GM12801 (cell line): ENCODE results near the gene HIVEP3.

Source experiments
- TF ChIP-seq, protein P1 (sequence below): IDR thresholded peaks from one replicate; pipeline ENCODE4 v1.5.1; 2011; ENCODE audit warnings: control low read depth; ENCODE audit not compliant: insufficient read length; ENCODE audit errors: extremely low read depth

The HIVEP3 gene

DNA sequence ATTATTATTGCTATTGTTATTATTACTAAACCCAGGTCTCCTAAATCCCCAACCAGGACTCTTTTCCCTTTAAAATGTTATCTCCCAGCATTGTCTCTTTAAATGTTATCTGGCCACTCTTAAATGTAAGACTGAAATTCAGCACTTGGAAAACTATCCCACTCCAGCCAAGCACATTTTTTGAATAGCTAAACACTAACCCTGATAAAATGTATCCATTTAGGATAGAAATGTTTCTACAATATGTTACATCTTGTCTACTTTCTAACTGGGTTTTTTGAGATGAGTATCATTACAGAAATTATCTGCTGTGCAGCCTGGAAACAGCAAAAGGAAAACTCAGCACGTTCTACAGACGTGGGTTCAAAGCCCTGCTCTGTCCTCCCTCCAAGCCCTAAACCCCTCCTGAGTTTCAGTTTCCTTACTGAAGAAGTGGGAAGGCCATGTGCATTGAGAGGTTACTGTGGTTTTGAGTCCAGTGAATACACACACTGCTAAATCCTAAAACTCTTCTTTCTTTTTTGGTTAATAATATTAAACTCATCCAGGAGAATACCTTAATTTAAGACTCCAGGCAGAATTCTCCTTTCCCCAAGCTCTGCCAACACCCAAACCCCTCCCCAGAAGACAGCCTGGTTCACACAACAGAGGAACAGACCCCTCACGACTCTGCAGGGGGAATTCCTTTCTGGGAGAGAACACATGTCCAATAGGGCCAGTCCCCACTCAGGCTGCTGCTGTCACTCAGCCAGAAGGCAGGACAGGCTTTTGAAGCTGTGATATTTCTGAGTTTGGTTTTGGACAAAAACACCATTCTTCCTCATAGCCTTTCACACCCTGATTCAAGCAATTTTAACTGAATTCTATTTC lies 41.9 kb downstream of the HIVEP3 start:
- TF ChIP-seq, protein P1, sequence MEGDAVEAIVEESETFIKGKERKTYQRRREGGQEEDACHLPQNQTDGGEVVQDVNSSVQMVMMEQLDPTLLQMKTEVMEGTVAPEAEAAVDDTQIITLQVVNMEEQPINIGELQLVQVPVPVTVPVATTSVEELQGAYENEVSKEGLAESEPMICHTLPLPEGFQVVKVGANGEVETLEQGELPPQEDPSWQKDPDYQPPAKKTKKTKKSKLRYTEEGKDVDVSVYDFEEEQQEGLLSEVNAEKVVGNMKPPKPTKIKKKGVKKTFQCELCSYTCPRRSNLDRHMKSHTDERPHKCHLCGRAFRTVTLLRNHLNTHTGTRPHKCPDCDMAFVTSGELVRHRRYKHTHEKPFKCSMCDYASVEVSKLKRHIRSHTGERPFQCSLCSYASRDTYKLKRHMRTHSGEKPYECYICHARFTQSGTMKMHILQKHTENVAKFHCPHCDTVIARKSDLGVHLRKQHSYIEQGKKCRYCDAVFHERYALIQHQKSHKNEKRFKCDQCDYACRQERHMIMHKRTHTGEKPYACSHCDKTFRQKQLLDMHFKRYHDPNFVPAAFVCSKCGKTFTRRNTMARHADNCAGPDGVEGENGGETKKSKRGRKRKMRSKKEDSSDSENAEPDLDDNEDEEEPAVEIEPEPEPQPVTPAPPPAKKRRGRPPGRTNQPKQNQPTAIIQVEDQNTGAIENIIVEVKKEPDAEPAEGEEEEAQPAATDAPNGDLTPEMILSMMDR = no peak

DNA sequence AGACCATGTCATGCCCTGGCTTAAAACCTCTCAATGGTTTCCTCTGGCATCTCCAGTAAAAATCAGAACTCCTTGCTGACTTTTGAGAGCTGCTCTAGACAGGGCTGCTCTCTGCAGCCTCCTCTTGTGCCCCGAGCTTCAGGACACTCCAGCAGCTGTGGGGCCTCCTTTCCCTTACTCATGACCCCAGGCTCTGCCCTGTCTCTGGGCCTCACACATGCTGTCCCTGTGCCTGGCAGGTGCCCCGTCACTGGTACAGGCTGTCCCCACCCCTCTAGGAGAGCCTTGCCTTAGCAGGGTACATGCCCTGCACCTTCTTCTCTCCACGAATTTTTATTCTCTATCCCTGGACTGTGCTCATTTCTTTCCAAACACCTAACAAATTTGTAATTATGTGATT lies 43.2 kb downstream of the HIVEP3 start:
- TF ChIP-seq, protein P1 = no peak

DNA sequence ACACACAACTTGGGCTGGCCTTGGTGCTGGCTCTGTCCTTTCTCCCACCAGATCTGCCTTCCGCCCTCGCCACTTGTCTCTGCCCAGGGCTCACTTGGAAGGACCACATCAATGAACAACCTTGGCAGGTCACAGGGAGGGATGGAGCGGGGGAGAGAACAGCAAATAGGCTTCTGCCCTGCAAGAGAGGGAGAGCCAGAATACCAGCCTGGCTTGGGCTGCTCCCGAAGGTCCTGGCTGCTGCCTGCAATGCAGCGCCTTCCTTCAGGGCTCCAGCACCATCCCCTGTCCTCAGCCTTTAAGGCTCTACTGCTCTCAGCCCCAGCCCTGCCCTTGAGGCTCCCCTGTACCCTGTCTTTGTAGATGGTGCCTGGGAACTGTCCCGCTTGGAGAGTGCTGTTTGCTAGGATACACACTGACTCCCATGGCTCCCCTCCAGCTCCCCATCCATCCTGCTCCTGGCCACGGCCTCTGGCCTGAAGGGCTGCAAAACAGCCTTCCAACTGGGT lies 43.8 kb downstream of the HIVEP3 start:
- TF ChIP-seq, protein P1 = no peak

DNA sequence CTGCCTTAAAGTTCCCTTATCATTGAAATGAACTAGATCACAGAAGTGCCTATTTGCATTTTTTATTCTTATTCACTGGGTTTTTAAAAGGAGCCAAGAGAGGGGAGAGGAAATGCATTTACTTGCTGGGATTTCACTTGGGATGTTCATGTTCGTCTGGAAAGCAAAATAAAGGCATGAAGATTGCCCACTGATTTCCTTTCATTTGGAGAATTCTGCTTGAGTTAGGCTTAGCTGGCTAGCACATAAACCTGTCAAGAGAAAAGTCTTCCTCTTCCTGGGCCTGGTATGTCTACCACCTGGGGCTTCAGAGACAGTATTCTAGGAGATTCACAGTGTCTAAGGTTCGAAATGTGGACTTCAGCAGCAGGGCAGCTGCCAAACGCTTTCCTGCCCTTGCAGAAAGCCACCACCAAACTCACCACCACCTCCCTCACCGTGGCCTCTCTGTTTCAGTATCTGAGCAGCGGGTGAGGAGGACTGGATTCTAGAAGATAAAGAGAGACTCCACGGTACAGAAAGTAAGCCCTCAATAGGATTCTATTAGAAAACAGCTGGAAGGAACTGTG lies 44.5 kb downstream of the HIVEP3 start:
- TF ChIP-seq, protein P1 = no peak

DNA sequence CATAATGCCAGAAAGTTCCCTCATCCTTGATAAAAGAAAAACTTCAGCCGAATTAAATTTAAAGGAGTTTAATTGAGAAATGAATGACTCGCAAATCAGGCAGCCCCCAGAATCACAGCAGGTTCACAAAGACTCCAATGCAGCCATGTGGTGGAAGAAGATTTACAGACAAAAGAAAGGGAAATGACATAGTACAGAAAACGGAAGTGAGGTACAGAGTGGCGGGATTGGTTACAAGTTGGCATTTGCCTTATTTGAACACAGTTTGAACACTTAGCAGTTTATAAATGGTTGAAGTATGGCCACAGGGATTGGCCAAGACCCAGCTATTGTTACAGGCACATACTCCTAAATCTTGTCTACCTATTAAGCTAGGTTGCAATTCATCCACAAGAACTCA lies 46.6 kb downstream of the HIVEP3 start:
- TF ChIP-seq, protein P1 = no peak

DNA sequence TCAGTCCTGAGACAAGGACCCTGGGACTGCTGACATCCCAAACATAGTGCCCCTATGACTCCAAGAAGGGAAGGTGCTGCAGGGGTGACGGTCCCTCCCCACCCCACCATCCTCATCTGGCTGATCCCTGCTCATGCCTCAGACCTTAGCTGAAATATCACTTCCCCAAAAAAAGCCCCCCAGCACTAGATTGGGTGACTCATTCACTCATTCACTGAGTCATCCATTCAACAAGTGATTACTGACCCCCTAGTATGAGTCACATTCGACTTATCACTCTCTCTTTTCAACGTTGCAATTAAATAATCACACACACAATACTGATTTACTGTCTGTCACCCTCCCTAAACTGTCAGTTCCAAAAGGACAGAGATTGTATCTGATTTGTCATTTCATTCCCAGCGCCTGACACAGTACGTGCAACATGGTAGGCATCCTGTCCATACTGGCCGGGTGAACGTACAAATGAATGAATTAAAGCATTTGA lies 48.6 kb downstream of the HIVEP3 start:
- TF ChIP-seq, protein P1 = no peak

DNA sequence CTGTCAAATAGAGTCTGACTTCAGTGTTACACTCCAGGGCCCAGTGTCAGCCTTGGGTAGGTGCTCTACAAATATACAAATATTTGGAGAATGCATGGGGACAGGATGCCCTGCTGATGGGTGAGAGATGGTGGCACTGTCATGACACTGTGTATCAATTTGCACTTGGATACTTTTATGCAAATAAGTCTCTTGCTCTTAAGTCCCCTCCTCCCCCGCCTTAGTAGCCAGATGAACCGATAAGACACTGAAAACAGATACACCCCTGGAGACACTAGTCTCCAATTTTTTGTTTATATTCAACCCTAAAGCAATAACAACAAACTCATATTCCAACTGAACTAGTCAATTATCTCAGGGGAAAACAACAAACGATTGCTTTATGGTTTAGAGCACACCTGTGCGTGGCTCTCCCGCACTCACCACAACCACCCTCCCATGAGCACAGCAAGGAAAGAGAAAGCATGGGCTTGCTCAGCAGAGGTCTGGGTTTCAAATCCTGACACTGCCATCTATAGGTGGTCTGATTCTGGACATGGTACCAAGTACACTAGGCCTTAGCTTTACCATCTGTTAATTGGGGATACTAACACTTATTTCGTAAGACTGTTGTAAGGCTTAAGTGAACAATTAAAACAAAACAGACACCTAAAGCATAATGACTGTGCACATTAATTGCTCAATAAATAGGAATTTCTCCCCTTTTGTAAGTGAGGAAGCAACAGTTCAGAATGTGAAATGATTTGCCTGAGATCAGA lies 50.3 kb downstream of the HIVEP3 start:
- TF ChIP-seq, protein P1 = no peak
